Memory B cell (primary cell): ENCODE measurements around the gene CFD.
A peak's percentile ranks its signal among the peaks of the same experiment; 100 is the strongest.

Experiments
- ATAC-seq: fragments of 150-1000 bp; cut with Tn5 transposase; 2 replicates; pipeline ENCODE4 v1.10.0; 2021; ENCODE audit warnings: low read depth, mild to moderate bottlenecking, moderate library complexity
- DNase-seq, 2 donors: peaks; one replicate each; pipeline ENCODE4 v3.0.0; 2022; ENCODE audit warnings: low spot score in 2 of 2
- H3K27ac Mint-ChIP-seq: one replicate; pipeline ENCODE4 v1.8.0; 2022; ENCODE audit warnings: mild to moderate bottlenecking, moderate library complexity, mixed read lengths
- H3K27me3 Mint-ChIP-seq: one replicate; pipeline ENCODE4 v1.8.0; 2022; ENCODE audit warnings: mixed read lengths
- H3K36me3 Mint-ChIP-seq: one replicate; pipeline ENCODE4 v1.8.0; 2022; ENCODE audit warnings: mild to moderate bottlenecking, mixed read lengths
- H3K4me1 Mint-ChIP-seq: one replicate; pipeline ENCODE4 v1.8.0; 2022; ENCODE audit warnings: mixed read lengths
- H3K4me3 Mint-ChIP-seq: one replicate; pipeline ENCODE4 v1.8.0; 2022; ENCODE audit warnings: mild to moderate bottlenecking, moderate library complexity, mixed read lengths
- H3K9me3 Mint-ChIP-seq: one replicate; pipeline ENCODE4 v1.8.0; 2022; ENCODE audit warnings: mixed read lengths

CFD gene

DNA sequence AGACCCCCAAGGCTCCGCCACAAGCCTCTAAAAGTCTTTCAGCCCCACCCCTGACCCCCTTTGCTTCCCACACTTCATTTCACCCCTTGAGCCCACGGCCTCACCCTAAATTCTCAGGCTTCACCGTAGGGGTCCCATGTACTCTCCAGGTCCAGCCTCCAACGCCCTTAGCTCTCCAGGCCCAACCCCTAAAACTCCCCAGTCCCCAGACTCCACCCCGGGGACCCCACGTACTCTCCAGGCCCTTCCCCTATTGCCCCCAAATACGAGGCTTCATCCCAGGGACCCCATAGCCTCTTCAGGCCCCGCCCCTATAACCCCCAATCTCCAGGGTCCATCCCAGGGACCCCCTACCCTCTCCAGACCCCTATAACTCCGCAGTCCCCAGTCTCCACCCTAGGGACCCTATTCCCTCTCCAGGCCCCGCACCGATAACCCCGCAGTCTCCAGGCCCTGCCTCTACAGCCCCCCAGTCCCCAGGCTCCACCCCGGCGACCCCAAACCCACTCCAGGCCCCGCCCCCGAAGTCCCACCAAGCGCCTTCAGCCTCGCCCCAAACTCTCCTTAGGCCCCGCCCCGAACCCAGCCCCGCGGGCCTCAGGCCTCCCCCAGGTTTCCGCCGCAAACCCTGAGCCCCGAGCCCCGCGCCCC lies 32.9 kb downstream of the CFD start:
- Mint-ChIP-seq H3K27ac (peak overlapping the region; percentile 100), H3K27me3 (no peaks in the 10 kb centered on the region), H3K4me1 (peaks cover 23% of the 10 kb centered on the region), H3K4me3 (peak overlapping the region; percentile 87), H3K9me3 (no peaks in the 10 kb centered on the region), H3K36me3 (peaks cover 11% of the 10 kb centered on the region)
- no peak for DNase-seq
- ATAC-seq: peak; percentile 17

DNA sequence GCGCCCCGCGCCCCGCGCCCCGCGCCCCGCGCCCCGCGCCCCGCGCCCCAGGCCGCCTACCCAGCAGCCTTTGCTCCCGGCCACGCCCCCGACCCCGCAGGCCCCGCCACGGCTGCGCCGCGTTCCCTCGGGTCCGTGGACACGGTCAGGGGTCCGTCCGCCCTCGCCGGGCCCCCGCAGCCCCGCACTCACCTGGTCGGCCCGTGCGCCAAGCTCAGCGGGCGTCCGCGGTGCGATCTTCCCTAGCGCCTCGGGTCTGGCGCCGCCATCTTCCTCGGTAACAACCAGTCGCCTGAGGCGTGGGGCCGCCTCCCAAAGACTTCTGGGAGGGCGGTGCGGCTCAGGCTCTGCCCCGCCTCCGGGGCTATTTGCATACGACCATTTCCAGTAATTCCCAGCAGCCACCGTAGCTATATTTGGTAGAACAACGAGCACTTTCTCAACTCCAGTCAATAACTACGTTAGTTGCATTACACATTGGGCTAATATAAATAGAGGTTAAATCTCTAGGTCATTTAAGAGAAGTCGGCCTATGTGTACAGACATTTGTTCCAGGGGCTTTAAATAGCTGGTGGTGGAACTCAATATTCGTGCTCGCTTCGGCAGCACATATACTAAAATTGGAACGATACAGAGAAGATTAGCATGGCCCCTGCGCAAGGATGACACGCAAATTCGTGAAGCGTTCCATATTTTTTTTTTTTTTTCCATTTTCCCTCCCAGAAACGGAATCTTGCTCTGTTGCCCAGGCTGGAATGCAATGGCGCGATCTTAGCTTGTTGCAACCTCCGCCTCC lies 33.6 kb downstream of the CFD start, which contains the start of the genes MED16 and RNU6-9:
Gene MED16, minus strand, starts transcription at position 294 of the 796 bp plus-strand sequence. CDS start 2,056 bp downstream, outside the sequence.
Gene RNU6-9, plus strand, starts transcription at position 591 of the 796 bp plus-strand sequence.
- peak; percentile 80 for ATAC-seq
- peaks cover 11% of the 10 kb centered on the region for H3K36me3 Mint-ChIP-seq
- H3K27me3 Mint-ChIP-seq: no peaks in the 10 kb centered on the region

DNA sequence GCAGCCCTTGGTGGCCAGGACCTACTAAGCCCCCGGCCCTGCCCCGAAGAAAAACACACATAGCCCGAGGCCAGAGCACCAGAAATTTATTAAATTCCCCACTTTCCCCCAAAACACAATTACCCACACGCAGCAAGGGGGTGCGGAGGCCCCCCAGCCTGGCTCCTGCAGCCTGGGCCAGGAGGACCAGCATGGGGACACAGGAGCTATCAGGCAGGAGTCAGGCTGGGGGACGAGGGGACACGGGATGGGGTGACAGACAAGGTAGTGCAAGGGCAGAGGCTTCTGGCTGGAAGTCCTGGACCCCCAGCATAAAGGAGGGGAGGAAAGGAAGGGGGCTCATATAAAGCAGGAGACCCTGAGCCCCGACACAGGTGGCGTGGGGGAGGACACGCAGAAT lies 37.0 kb downstream of the CFD start:
- H3K9me3 Mint-ChIP-seq: no peaks in the 10 kb centered on the region
- DNase-seq: no peak
- no peaks in the 10 kb centered on the region for H3K27me3 Mint-ChIP-seq
- H3K27ac Mint-ChIP-seq: peak overlapping the region; percentile 55
- ATAC-seq: no peak
- H3K4me3 Mint-ChIP-seq: no peak overlapping the region
- H3K36me3 Mint-ChIP-seq: peaks cover 15% of the 10 kb centered on the region
- H3K4me1 Mint-ChIP-seq: peaks cover 21% of the 10 kb centered on the region

More for the DNA sequence above, 33.6 kb downstream of the CFD start, which contains the start of the genes MED16 and RNU6-9:
- Mint-ChIP-seq H3K27ac (peak within 1 kb of the TSS; percentile 100), H3K4me1 (peaks cover 23% of the 10 kb centered on the region), H3K4me3 (peak within 1 kb of the TSS; percentile 89), H3K9me3 (no peaks in the 10 kb centered on the region)
- peak; percentile 89 to 92 for DNase-seq

DNA sequence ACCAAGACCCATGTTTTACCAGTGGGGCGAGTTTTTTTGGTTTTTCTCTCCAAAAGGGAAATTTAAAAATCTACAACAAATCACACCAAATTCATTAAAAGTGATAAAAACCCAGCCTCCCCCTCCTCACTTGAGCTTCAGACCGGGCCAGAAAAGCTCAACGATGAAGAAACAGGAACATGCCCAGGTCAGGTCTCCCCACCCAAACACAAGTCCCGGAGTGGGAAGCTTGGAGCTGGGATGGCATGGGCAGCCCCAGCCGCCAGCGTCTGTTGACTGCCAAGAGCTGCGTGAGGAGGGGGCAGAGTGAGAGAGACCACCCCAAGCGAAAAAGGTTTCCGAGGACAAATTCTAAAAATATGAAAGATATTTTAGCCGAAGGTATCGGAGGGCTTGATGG lies 37.5 kb downstream of the CFD start:
- Mint-ChIP-seq H3K9me3 (no peaks in the 10 kb centered on the region), H3K4me3 (no peak overlapping the region), H3K27ac (peak overlapping the region; percentile 55), H3K4me1 (peaks cover 21% of the 10 kb centered on the region), H3K36me3 (peaks cover 15% of the 10 kb centered on the region), H3K27me3 (no peaks in the 10 kb centered on the region)
- DNase-seq: no peak
- no peak for ATAC-seq

DNA sequence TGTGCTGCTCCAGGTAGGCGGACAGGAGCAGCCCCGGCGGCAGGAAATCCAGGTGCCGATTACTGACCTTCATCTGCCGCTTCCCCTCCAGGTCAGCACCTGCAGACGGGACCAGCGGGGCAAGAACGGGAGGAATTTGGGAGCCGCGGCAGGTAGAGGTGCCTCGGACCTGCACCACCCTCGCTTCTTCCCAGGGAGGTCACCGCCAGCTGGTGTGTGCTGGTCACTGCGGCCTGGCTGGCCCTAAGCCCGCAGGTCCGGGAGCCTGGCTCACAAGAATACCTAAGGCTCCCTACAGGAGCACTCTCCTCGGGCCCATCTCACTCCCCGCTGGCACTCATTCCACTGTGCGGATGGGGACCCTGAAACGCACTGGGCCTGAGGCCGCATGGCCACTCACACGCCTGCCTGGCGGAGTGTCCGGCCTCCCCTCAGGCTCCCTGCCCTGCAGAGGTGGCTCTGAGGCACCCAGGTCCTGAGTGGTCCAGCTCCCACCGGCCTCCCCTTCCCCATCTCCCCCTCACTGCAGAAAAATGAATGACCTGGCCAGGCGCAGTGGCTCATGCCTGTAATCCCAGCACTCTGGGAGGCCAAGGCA lies 38.1 kb downstream of the CFD start:
- ATAC-seq (no peak), DNase-seq (no peak)
- H3K27me3 Mint-ChIP-seq: no peaks in the 10 kb centered on the region
- no peak overlapping the region for H3K4me3 Mint-ChIP-seq
- no peaks in the 10 kb centered on the region for H3K9me3 Mint-ChIP-seq
- H3K4me1 Mint-ChIP-seq: peaks cover 17% of the 10 kb centered on the region
- H3K27ac Mint-ChIP-seq: peak overlapping the region; percentile 55
- H3K36me3 Mint-ChIP-seq: peaks cover 13% of the 10 kb centered on the region

DNA sequence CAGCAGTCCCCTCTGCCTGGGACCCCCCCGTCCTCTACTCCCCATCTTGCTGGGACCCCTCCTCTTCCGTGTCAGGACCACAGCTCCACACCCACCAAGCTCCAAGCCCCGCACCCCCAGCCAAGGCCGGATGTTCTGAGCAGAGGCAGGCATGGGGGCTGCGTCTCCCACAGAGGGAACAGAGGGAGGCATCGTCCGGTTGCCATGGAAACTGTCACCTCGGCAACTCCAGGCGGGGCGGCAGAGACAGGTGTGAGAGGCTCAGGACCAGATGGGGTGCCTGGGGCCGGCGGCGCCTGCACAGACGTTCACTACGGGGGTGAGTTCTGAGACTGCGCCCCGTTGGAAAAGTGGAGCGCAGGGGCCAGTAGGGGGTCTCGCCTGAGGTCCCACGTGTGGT lies 39.2 kb downstream of the CFD start:
- DNase-seq: peak; percentile 64 to 71
- H3K27me3 Mint-ChIP-seq: no peaks in the 10 kb centered on the region
- peak overlapping the region; percentile 94 for H3K27ac Mint-ChIP-seq
- no peak overlapping the region for H3K4me3 Mint-ChIP-seq
- H3K4me1 Mint-ChIP-seq: peaks cover 10% of the 10 kb centered on the region
- ATAC-seq: peak; percentile 81
- no peaks in the 10 kb centered on the region for H3K9me3 Mint-ChIP-seq
- H3K36me3 Mint-ChIP-seq: peaks cover 13% of the 10 kb centered on the region

DNA sequence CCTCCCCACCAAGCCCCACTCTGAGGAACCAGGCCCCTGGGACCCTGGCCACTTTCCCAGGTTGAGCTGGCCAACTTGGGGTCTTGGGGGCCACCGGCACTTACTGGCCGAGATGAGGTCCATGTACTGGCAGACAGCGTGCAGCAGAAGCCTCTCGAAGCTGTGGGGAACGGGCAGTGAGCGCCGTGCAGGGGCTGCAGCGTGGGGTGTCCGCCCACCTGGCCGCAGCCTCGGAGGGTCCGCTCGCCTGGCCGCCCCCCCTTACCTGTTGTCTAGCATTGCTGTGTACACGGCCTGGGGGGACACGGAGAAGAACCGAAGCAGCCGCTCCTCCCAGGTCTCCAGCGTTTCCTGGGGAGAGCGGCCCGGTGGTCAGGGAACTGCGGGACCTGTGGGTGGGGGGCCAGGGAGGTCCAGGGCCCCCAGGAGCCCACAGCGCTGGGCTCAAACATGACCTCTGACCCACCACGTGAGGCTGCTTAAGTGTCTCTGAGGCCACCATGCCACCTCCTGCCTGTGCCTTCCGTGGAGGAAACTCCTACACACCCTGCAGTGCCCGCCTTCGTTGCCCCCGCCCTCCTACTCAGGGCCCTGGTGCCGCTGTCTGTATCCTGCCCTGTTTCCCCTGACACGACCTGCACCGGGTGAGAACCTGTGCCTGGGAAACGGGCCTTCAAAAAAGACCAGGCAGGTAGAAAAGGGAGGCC lies 40.0 kb downstream of the CFD start:
- no peak overlapping the region for H3K4me3 Mint-ChIP-seq
- H3K27ac Mint-ChIP-seq: peak overlapping the region; percentile 94

DNA sequence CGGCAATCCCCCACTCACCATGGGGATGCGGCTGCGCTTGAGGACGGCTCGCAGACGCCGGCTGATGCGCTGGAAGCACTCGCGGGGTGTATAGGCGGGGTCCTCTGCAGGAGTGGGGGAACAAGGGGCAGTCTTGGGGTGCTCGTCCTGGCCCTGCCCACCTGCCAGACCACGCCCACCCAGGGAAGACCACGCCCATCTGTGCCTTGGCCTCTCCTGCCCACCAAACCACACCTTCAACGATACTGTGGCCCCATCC lies 40.5 kb downstream of the CFD start:
- H3K27me3 Mint-ChIP-seq: no peaks in the 10 kb centered on the region
- H3K36me3 Mint-ChIP-seq: peaks cover 20% of the 10 kb centered on the region
- H3K9me3 Mint-ChIP-seq: no peaks in the 10 kb centered on the region
- H3K4me1 Mint-ChIP-seq: peaks cover 10% of the 10 kb centered on the region
- H3K4me3 Mint-ChIP-seq: no peak overlapping the region
- ATAC-seq (no peak), DNase-seq (no peak)
- peak overlapping the region; percentile 73 for H3K27ac Mint-ChIP-seq

More for the DNA sequence above, 40.0 kb downstream of the CFD start:
- no peaks in the 10 kb centered on the region for H3K9me3 Mint-ChIP-seq
- H3K27me3 Mint-ChIP-seq: no peaks in the 10 kb centered on the region
- peaks cover 19% of the 10 kb centered on the region for H3K36me3 Mint-ChIP-seq
- peaks cover 10% of the 10 kb centered on the region for H3K4me1 Mint-ChIP-seq
- ATAC-seq (no peak), DNase-seq (no peak)

DNA sequence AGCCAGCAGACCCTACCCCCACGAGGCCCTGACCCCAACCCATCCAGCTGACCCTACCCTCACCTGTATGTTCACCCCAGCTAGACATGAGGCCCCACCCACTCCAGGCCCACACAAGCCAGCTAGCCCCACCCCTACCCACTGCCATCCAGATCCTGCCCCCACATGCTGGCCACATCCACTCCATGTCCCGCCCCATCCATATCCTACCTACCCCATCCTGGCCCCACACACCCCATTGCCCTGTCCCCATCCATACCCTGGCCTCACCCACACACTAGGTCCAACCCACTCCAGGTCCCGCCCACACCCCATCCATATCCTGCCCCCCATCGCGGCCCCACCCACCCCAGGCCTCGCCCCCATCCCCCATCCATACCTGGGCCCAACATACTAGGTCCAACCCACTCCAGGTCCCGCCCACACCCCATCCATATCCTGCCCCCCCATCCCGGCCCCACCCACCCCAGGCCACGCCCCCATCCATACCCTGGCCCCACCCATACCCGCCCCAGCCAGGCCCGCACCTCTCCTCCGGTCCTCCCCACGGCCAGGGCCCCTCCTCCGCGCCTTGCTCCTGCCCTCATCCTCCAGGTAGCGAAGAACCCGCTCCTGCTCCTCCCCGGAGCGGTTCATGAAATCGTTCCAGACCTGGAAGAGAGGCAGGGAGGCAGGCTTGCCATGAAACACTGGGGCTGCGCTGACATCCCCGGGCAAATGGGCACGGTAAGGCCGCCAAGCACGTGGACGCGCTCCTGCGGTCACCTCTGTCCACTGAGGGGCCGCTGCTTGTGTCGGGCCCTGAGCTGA lies 41.0 kb downstream of the CFD start:
- Mint-ChIP-seq H3K27me3 (no peaks in the 10 kb centered on the region), H3K36me3 (peaks cover 20% of the 10 kb centered on the region), H3K4me1 (peaks cover 10% of the 10 kb centered on the region), H3K27ac (peak overlapping the region; percentile 73), H3K4me3 (no peak overlapping the region), H3K9me3 (no peaks in the 10 kb centered on the region)
- ATAC-seq: peak; percentile 28
- DNase-seq: no peak

DNA sequence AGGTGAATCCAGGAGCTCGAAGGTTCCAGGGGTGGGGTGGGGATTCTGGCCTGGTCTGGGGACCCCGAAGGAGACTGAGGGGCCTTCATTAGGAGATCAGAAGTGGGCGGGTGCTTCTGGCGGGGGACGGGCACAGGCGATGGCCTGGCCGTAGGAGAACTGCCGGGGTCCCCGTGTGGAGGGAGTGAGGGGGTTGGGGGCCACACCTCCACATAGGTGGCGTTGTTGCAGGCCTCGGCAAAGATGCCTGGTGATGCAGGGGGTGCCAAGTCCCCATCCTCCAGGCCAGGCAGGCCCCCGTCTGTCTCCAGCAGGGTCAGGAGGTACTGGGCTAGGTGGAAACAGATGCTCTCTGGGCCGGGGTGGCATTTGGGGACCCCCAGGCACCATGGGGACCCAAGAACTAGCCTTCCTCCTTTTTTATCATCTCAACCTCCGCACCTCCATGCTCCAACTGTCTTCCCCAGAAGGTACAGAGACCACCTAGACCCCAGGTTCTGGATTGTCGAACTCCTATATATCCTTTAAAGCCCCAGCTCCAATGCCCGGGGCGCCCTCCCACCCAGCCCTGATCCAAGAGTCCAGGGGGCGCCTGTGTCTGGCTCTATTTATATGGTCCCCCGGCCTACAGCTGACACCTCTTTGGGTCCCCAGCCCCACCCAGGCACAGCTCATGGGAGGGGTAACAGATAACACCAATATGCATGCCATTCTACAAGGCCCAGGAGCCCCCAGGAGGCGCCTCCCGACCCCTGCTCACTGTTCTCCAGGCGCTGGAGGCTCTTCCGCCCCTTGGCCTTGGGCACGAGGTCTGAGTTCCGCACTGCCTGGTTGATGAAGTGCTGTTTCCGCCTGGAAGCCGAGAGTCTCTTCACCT lies 42.0 kb downstream of the CFD start:
- H3K27ac Mint-ChIP-seq: no peak overlapping the region
- no peaks in the 10 kb centered on the region for H3K9me3 Mint-ChIP-seq
- peaks cover 10% of the 10 kb centered on the region for H3K4me1 Mint-ChIP-seq
- no peaks in the 10 kb centered on the region for H3K27me3 Mint-ChIP-seq
- DNase-seq (no peak), ATAC-seq (no peak)
- H3K36me3 Mint-ChIP-seq: peaks cover 18% of the 10 kb centered on the region
- H3K4me3 Mint-ChIP-seq: no peak overlapping the region

DNA sequence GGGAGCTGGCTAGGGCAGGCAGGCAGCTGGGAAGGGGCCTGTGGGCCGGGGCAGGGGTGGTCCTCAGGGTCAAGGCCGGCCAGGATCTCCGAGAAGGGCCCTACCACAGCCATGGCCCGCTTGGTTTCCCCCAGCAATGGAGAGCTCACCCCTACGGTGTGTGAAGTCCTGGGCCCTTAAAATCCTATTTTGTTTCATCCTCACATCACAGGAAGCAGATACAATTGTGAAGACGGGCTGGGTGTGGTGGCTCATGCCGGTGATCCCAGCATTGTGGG lies 42.6 kb downstream of the CFD start:
- no peak overlapping the region for H3K4me3 Mint-ChIP-seq
- no peaks in the 10 kb centered on the region for H3K27me3 Mint-ChIP-seq
- H3K4me1 Mint-ChIP-seq: peaks cover 13% of the 10 kb centered on the region
- no peaks in the 10 kb centered on the region for H3K9me3 Mint-ChIP-seq
- ATAC-seq: no peak
- H3K36me3 Mint-ChIP-seq: peaks cover 16% of the 10 kb centered on the region
- no peak overlapping the region for H3K27ac Mint-ChIP-seq
- DNase-seq: no peak

DNA sequence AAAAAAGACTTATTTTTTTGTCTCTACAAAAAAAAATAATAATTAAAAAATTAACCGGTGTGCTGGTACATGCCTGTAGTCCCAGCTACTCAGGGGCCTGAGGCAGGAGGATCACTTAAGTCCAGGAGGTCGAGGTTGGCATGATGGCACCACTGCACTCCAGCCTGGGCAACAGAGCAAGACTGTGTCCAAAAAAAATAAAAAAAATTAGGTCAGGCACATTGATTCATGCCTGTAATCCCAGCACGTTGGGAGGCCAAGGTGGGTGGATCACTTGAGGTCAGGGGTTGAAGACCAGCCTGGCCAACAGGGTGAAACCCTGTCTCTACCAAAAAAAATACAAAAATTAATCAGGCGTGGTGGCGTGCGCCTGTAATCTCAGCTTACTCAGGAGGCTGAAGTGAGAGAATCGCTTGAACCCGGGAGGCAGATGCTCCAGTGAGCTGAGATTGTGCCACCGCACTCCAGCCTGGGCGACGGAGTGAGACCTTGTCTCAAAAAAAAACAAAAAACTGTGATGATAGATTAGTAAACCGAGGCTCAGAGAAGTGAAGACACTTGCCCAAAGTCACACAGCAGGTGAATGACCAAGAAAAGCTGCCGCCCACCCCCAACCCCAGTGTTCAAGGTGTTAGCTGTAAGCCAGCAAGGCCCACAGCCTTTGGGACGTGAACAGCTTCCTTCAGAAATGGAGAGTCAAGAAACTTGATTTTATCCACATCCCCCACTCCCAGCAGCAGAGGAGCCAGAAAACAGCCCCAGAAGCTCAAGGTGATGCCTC lies 43.2 kb downstream of the CFD start:
- H3K27ac Mint-ChIP-seq: no peak overlapping the region
- ATAC-seq: no peak
- H3K9me3 Mint-ChIP-seq: no peaks in the 10 kb centered on the region
- peaks cover 16% of the 10 kb centered on the region for H3K36me3 Mint-ChIP-seq
- H3K27me3 Mint-ChIP-seq: no peaks in the 10 kb centered on the region
- DNase-seq: no peak
- no peak overlapping the region for H3K4me3 Mint-ChIP-seq
- peaks cover 19% of the 10 kb centered on the region for H3K4me1 Mint-ChIP-seq
